ENCODE data around the gene CARD9.
"Not testable (repeated sequence)": the region's sequence is repeated elsewhere in the genome, so short reads cannot be mapped to it uniquely, and the experiment has no call there.

CARD9 gene

DNA sequence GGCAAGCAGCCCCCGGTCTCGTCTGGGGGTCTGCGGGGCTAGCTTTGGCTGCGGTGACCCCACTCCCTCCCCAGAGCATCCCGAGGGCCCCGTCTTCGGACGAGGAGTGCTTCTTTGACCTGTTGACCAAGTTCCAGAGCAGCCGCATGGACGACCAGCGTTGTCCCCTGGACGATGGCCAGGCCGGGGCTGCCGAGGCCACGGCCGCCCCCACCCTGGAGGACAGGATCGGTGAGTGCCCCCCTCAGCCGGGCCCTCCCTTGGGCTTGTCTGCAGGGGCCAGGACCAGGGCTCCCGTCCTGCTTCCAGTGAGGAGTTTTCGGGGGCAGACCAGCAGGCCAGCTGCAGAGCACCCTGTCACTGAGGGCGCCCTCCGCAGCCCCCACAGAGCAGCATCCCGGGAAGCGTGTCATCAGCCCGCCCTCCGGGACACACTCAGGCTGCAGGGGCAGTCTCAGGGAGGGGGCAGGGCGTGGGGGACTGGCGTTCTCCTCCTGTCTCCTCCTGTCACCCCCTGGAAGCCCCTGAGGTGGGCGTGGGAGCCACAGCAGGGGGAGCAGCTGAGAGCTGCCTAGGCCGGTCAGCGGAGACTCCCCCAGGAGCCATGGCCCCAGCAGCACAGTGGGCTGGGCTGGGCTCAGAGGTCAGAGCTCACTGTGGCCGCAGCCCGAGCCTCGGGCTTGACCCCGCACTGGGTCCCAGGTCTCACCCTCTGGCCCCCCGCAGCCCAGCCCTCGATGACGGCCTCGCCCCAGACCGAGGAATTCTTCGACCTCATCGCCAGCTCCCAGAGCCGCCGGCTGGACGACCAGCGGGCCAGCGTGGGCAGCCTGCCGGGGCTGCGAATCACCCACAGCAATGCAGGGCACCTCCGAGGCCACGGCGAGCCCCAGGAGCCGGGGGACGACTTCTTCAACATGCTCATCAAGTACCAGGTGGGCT lies 17.6 kb downstream of the CARD9 start:
- TF ChIP-seq, protein P1, sequence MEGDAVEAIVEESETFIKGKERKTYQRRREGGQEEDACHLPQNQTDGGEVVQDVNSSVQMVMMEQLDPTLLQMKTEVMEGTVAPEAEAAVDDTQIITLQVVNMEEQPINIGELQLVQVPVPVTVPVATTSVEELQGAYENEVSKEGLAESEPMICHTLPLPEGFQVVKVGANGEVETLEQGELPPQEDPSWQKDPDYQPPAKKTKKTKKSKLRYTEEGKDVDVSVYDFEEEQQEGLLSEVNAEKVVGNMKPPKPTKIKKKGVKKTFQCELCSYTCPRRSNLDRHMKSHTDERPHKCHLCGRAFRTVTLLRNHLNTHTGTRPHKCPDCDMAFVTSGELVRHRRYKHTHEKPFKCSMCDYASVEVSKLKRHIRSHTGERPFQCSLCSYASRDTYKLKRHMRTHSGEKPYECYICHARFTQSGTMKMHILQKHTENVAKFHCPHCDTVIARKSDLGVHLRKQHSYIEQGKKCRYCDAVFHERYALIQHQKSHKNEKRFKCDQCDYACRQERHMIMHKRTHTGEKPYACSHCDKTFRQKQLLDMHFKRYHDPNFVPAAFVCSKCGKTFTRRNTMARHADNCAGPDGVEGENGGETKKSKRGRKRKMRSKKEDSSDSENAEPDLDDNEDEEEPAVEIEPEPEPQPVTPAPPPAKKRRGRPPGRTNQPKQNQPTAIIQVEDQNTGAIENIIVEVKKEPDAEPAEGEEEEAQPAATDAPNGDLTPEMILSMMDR (IDR thresholded peaks at IDR 0.05; ENCODE audit: low read depth, low read length, missing control alignments), result no peak
- DNase-seq (ENCODE audit: low read depth), result no peak
- H3K4me3 ChIP-seq (ENCODE audit: low read depth, low read length), result no peak overlapping the region
- in situ Hi-C loops (cut with HindIII; ENCODE audit: low sequenced_read_pairs), result no loop called here

GRCh38 chr9:136354592-136355085 lies 18.8 kb downstream of the CARD9 start:
- no peak overlapping the region for H3K4me3 ChIP-seq (ENCODE audit: low read depth, low read length)
- no peak for DNase-seq (ENCODE audit: low read depth)
- TF ChIP-seq, protein P1 (IDR thresholded peaks at IDR 0.05; ENCODE audit: low read depth, low read length, missing control alignments), result no peak
- in situ Hi-C loops (cut with HindIII; ENCODE audit: low sequenced_read_pairs), result no loop called here

DNA sequence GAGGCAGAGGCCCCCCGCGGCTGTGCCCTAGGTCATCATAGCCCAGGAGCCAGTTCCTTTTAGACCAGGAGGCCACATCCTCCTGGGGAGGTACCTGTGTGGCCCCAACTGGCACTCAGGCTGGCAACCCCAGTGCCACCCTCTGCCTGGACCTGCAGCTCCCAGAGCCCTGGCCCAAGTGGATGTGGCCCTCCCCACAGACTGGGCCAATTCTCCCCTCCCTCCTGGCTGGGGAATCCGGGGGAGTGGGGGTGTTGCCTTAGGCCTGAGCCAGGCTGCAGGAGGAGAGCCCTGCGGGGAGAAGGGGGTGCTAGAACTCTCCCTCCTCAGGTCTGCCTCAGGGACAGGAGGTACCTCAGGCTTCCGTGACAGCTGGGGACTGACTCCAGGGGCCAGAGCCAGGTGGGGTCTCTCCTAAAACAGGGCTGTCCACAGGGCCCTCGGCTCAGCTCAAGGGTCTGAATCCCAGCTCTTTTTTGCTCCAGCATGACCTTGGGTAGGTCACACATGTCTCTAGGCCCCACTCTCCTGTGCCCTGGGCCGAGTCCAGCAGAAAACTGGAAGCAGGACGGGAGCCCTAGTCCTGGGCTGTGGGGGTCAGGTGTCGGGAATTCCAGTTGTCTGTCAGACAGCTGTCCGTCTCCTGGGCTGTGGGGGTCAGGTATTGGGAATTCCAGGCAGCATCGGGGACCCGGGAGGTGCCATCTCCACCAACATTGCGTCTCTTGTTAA lies 19.5 kb downstream of the CARD9 start:
- no peak overlapping the region for H3K4me3 ChIP-seq (ENCODE audit: low read depth, low read length)
- in situ Hi-C loops (cut with HindIII; ENCODE audit: low sequenced_read_pairs), result no loop called here
- DNase-seq (ENCODE audit: low read depth), result no peak
- TF ChIP-seq, protein P1 (IDR thresholded peaks at IDR 0.05; ENCODE audit: low read depth, low read length, missing control alignments), result no peak

- in situ Hi-C loops (cut with HindIII; ENCODE audit: low sequenced_read_pairs), result no loop called here
- TF ChIP-seq, protein P1 (IDR thresholded peaks at IDR 0.05; ENCODE audit: low read depth, low read length, missing control alignments), result no peak
- DNase-seq (ENCODE audit: low read depth), result no peak
- H3K4me3 ChIP-seq (ENCODE audit: low read depth, low read length), result no peak overlapping the region
Observed at GRCh38 chr9:136353088-136353487, 20.4 kb downstream of the CARD9 start.

DNA sequence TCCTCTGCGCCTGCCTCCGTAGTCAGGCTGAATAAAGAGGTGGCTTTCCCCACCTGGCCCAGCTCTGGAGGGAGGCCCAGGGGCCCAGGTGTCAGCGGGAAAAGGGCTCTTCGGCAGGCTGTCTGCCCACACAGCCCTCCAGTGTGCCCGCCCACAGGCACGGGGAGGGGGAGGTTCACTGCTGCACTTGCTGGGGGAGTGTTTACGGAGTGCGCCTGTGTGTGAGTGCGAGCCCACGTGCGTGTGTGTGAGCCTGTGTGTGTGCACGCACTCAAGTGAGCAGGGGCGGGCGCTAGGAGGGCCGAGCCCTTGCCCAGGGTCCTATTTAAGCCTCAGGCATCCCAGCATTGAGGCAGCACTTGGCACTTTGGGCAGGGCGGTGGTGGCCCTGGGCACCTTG lies 20.8 kb downstream of the CARD9 start:
- in situ Hi-C loops (cut with HindIII; ENCODE audit: low sequenced_read_pairs), result no loop called here
- TF ChIP-seq, protein P1 (IDR thresholded peaks at IDR 0.05; ENCODE audit: low read depth, low read length, missing control alignments), result no peak
- no peak overlapping the region for H3K4me3 ChIP-seq (ENCODE audit: low read depth, low read length)
- no peak for DNase-seq (ENCODE audit: low read depth)

- DNase-seq (ENCODE audit: low read depth); in situ Hi-C loops (cut with HindIII; ENCODE audit: low sequenced_read_pairs); H3K4me3 ChIP-seq (ENCODE audit: low read depth, low read length): not testable (repeated sequence)
Observed at GRCh38 chr9:136351868-136352267, 21.6 kb downstream of the CARD9 start.
